LoVo (cell line): ENCODE data around the gene NACAD.
"Not testable (repeated sequence)": the region's sequence is repeated elsewhere in the genome, so short reads cannot be mapped to it uniquely, and the experiment has no call there.

Experiments used
- DNase-seq: peaks from one replicate; pipeline ENCODE4 v3.0.0-alpha.2; 2016; ENCODE audit warnings: low spot score

Gene NACAD

DNA sequence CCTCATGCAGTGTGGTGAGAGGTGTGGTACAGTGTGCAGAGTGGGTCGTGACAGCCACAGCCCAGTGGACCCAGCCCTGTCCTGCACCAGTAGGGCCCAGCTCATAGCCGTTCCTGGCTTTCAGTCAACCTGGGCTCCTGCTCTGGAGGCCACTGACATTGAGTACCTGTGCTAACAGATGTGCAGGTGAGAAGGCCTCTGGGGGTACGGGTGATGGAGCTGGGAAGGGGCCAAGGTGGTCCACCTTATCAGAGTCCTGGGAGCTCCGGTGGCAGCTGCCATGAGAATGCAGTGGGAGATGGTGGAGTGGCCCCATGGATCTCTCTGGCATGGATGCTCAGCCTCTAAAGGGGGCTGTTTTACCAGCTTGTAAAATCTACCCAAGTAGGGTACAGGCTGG is 28.8 kb upstream of the NACAD start:
- no peak for DNase-seq

DNA sequence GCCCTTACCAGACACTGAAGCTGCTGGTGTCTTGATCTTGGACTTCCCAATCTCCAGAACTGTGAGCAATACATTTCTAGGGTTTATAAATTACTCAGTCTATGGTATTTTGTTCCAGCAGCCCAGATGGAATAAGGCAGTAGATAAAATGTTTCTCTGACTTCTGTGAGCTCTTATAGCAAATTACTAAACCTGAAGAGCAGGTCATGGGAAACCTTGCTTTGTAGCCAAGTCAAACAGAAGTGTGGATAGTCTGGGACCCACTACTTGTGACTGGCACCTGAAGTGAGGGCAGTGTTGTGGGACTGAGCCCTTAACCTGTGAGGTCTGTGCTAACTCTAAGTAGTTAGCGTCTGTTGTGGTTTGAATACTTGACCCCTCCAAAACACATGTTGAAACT is 27.3 kb upstream of the NACAD start:
- DNase-seq = no peak

GRCh38 chr7:45114926-45115325 is 26.2 kb upstream of the NACAD start:
- DNase-seq = no peak

- not testable (repeated sequence) for DNase-seq
Observed at GRCh38 chr7:45114257-45114656, 25.5 kb upstream of the NACAD start.

- DNase-seq = peak; percentile 18
Observed at GRCh38 chr7:45112648-45113047, 23.9 kb upstream of the NACAD start.

DNA sequence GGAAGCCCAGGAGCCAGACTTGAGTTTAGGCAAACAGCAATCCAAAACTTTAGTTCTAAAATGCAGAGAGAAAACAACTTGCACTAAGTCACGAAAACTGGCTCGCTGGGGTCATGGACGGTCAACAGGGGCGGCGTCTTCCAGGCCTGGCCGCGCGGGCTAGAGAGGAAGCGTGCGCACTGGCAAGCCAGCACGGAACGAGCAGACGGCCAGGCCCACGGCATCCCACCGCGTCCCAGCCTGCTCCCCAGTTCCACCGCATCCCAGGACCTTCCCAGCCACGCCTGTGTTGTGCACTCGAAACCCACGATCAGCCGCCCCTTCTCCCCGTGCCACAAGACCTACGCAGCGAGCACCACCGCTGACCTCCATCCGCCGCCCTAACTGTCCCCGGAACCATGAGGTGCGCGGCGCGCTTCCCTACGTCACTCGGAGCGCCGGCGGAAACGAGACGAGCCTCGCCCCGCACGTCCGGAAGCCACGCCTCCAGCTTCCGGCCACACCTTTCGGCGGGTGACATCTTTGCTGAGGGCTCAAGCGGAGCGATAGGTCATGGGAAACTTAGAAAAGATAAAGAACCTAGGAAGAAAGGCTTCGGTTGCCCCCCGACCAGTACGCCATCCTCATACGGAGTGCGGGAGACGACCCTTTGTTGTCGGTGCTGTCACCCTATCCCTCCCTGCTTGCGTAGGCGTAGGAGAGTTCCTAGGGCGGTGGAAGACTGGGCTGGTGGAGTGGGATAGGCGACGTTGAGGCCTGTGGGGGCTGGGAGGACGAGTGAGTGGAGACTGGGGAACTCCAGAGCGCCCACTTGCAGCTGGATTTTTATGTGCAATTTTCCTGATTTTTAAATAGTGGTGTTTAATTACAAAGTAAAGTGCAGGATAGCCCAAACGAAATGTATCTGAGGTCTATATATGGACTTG is 22.8 kb upstream of the NACAD start, which contains the start of gene TBRG4:
Gene TBRG4 (minus strand): TSS at position 400 of the 926 bp plus-strand sequence. CDS start 2,460 bp downstream, outside the sequence.
- peak; percentile 99 for DNase-seq

- no peak for DNase-seq
Observed at GRCh38 chr7:45108863-45109262, 20.1 kb upstream of the NACAD start.

GRCh38 chr7:45107356-45107755 is 18.6 kb upstream of the NACAD start:
- DNase-seq = no peak

DNA sequence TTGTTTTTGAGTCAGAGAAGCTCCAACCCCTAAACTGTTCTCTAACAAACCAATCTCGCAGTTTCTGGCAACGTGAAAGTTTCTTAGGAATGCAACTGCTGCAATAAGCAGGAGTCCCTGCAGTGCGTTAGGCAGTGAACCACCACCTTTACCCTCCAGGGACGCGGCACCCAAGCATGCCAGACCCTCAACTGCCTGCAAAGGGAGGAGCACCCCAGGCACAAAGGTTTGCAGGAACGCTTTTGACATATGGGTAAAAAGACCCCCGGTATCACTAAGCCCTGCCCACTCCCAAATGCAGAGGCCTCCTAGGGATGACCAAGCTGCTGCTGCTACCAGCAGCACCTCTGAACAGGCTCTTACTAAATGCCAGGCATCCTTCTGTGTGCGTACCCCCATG is 18.1 kb upstream of the NACAD start:
- no peak for DNase-seq

GRCh38 chr7:45105588-45106188 is 16.9 kb upstream of the NACAD start:
- DNase-seq = no peak

- DNase-seq = no peak
Observed at GRCh38 chr7:45104844-45105587, 16.2 kb upstream of the NACAD start.

DNA sequence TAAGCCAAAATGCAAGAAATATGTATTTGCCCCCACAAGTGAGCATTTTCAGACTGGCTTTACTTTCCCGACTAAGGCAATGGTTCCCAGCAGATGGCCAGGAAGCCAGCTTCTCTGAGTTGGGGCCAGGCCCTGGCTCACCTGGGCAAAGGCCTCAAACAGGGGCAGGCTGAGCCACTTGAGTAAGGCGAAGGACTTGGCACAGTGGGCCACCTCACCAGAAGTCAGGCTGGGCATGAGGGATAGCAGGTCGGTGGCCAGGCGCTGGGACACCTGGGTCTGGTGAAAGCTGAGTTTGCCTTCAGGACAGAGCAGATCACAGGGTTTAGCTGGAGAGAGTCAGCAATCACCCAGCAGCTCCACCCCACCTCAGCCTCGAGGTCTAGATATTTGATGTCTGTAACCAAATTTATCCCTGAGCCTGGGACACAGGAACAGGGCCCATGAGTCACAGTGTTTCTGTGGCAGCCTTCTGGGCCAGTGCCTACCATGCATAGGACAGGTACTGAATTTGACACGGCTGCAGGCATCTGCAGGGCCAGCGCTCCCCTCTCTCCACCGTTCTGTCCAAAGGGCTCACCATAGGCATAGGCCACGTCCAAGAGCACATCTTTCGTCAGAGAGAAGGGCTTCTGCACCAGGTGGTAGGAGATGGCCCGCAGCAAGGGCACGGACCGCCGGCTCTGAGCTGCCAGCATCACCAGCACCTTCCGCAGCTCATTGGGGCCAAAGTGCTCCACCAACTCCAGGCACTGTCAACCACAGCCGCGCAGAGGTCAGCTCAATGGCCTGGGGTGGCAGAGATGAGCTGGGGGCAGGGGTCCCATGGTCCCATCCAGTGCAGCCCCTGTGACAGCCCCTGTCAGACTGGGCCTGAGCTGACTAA is 15.4 kb upstream of the NACAD start:
- no peak for DNase-seq

GRCh38 chr7:45102785-45103712 is 14.3 kb upstream of the NACAD start:
- DNase-seq = no peak

- no peak for DNase-seq
Observed at GRCh38 chr7:45101748-45102147, 13.0 kb upstream of the NACAD start.

DNA sequence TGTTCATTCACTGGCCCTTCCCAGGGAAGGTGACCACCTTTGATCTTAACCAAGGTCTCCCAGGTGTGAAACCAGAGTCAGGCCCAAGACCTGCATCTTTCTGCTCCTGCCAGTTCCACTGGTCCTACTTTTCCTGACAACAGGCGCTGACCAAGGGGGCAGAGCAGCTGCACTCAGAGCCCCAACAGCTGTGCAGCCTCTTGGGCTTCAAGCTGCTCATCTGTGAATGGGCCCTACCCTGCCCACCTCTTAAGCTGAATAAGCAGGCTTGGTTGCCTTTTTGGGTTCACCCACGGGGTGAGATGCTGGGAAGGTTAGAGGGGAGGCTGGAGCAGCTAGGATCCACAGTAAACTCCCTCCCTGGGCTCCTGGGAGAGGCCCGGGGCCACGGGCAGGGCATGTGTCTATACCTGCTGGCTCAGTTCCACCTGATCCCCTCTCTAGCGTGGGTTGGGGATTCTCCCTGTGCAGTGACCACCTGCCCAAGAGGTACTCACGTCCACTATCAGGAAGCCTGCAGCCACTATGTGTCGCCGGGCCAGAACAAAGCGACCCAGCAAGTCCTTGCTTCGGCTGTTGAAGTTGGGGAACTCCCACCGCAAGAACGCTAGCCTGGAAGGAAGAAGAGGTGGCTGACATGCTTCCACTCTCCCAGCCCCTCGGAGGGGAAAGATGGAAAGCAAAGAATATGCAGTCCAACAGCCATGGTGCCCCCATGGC is 12.2 kb upstream of the NACAD start:
- DNase-seq = no peak

- DNase-seq = no peak
Observed at GRCh38 chr7:45099891-45100760, 11.4 kb upstream of the NACAD start.

DNA sequence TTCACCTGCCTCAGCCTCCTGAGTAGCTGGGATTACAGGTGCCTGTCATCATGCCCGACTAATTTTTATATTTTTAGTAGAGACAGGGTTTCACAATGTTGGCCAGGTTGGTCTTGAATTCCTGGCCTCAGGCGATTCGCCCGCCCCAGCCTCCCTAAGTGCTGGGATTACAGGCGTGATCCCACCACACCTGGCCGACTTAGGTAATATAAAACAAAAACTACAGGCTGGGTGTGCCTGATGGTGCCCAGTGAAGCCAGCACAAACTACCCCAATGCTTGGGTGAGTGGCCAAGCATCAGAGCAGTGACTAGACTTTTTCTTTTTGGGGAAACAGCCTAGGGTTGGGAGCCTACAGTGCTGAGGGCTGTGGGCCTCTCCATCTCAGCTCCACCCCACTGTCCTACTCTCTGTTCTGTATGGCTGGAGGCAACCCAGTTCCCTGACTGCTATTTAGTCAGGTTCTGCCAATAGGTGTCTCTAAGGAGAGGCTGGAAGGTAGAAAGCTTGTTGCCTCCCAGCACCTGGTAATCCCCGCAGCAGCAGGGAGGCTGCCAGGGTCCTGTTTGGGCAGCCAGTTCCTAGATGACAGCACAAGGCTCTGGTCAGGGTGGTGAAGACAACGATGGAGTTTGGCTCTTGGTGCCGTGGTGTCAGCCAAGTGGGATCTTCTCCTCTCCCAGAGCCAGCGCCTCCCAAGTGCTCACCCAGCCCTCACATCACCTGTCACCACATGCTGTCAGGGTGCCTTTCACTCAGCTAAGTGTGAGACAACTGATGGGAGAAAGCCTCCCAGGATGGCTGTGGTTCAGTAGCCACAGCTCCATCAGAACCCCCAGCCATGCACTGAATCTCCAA is 10.4 kb upstream of the NACAD start:
- no peak for DNase-seq

- no peak for DNase-seq
Observed at GRCh38 chr7:45092931-45093235, 4.1 kb upstream of the NACAD start.
